Measurements from ENCODE around the gene OLFM3.

Gene OLFM3

DNA sequence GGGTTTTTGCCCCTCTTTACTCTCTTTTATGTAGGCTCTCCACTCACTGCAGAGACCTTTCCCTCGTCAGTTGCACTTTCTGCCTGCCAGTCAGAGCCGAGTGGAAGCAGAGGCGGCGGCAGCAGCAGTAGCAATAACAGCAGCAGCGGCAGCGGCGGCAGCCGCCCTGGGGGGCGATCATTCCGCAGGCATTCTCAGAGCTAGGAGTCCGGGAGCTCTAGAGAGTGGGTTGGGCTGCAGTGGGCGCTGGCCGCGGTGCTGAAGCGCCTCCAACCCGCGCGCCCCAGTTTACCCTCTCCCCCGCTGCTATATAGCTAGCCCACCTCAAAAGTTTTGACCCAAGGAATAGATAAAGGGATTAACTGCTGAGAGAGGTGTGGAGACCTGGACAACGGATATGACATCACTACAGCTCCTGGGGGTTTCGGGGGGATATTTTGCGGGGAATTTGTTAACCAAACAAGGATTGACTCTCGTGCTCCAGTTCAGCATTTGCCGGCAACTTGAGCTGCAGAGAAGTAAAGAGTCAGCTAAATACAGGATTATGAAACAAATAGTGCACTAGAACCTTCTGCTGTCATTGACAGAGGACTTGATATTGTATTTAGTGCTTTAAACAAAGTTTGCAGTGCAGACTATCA is at the start of gene OLFM3:
OLFM3 (minus strand) TSS at position 102 of the 641 bp plus-strand sequence.
- DNase-seq, result no peak

DNA sequence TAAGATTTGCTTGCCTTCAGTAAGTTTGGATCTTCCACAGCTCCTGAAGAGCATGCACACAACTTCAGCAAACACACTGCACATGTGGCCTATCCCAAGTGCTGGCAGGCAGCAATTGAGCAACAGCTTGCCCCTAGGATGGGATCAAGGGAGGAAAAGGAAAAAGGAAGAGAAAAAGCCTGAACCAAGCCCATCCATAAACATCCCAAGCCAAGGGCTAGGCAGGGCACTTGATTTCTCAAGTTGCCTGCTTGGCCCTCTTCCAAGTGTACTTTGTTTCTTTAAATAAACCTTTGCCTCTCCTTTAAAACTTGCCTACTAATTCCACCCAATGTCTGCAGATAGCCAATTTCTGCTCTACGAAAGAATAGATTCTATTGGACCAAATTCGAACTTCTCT is 49.0 kb upstream of the OLFM3 start:
- DNase-seq, result no peak

DNA sequence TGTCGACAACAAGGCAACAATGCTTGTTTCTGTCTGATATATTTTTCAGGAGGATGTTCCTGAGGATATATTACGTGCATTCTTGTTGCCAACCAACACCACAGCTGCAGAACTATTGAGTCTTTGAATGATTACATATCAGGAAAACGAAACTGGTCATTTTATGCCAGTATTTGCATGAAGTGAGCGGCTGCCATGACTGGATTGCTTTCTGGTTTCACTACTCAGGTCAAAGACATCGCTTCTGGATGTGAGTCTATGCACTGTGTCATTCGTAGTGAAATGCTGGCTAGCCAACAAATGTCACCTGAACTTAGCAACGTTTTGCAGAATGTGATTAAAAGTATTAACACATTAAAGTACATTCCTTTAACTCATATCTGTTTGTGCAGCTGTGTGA is 35.8 kb upstream of the OLFM3 start:
- DNase-seq, result no peak

GRCh38 chr1:102019530-102019929 is 22.8 kb upstream of the OLFM3 start:
- no peak for DNase-seq

DNA sequence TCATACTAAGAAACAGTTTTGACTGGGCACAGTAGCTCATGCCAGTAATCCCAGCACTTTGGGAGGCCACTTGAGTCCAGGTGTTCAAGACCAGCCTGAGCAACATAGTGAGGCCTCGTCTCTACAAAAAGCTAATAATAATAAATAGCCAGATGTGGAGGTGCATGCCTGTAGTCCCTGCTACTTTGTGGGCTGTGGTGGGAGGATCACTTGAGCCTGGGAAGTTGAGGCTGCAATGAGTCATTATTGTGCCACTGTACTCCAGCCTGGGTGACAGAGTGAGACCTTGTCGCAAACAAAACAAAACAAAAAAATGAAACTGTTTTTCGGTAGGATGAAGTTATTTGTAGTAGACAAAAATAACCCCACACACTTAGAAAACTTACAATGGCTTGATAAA is 19.0 kb upstream of the OLFM3 start:
- DNase-seq, result no peak

- DNase-seq, result no peak
Measured at GRCh38 chr1:102002057-102002456, 5.3 kb upstream of the OLFM3 start.

- DNase-seq, result no peak
Measured at GRCh38 chr1:101995984-101996745, 561 bp downstream of the OLFM3 start.

DNA sequence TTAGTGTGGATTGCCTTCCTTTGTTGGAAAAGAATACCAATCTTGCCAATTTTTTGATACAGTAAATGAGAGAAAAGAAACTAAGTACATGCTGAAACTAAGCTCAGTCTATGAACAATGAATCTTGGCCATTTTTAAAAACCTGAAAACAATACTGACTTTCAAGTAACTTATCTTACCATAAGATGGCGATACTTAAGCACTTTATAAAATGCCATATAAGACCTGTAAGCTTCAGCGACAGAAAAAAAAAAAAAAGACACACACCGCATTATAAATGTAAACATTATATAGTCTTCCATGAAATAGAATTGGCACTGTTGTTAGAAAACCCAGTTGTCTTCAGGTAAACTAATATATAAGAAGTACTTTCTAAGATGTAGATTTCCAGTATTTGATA is 3.0 kb downstream of the OLFM3 start:
- DNase-seq, result no peak

DNA sequence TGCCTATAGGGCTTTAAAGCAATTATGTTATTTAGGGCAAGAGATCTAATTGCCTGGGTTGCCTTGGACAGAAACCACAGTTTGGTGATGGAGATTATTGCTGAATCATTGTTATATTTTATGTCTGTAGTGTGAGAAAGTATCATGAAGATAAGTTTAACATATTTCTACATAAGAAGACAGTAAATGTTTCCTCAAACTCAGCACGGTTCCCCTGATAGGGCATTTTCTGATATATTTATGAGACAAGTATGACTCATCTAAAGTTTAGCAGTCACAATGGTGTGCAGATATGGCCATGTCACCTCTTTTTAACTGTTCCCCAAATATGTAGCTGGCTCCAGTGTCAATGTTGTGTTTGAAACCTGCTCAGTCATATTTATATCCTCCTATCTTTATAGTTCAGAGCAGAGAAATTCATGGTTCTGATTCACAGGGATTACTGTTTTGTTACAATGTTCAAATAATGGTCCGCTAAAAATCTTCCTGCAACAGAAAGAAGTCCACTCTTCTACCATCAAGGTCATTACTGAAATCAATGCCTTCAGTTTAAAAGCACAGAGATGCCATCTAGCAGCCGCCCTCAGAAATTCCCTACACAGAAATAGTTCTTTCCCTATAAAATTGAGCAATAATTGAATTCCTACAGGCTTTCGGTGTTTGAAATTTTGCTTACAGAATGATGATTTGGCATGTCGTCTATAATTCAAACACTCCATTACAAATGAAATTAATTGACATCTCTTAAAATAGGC is 3.7 kb downstream of the OLFM3 start:
- DNase-seq, result no peak

DNA sequence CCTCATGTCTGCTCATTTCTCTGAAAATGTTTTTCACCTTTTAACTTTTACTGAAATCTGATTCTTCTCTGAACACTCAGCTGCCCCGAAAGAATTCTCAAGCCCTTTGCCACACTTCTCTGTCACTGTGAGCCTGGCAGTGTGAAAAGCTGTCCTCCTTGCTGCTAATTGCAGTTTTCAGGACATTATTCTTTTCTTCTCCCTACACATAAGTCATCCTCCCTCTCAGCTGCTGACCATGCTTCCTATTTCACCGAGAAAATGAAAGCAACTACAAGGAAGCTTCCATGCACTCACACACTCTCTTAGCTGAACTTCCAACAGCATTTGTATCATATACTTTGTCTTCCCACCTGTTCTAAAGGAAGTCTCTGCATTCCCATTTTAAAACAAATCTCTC is 15.8 kb downstream of the OLFM3 start:
- no peak for DNase-seq

DNA sequence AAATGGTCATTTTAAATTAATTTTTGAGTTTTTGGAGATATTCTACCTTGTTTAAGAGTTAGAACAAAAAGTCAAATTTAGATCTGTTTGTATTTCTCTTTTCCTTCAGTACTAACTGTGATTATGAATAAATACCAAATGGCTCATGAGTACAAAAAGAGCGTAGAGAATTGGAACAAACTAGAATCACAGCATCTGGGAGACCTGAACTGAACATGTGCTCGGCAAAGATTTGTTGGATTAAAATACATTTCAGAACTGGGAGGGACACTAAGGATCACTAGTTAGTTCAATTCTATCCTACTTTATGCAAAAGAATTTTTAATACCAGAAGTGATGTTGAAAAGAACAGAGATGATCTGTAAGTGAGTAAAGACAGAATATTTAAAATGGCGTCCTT is 19.5 kb downstream of the OLFM3 start:
- no peak for DNase-seq

- DNase-seq, result no peak
Measured at GRCh38 chr1:101976161-101976560, 20.6 kb downstream of the OLFM3 start.

GRCh38 chr1:101975371-101975770 is 21.4 kb downstream of the OLFM3 start:
- no peak for DNase-seq

DNA sequence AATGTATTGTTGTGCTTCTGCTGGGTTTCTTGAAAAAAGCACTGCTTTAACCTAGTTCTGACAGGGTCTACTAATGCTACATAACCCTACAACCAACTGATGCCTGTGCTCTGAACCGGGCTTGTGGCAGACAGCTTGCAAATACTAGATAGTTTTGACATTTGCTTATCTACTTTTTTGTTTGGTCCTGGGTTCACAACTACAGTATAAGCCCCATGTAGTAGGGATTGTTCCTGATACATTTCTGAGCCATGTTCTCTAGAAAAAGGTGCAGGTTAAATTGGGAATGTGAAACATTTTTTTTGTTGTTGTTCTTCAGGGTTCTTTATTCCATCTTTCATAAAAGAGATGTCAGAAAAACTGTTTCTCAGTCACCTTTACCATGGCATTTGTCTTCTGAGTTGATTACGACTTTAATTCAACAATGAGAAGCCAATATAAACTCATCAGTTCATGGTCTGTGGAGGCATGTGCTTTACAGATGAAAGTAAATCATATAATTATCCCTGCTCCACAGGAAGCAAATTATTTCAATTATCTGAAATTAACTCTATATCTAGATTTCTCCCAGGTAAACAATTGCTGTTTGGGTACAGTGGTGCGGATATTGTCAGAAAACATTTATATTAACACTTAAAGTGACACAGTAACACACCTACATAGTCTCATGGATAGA is 22.0 kb downstream of the OLFM3 start:
- no peak for DNase-seq

DNA sequence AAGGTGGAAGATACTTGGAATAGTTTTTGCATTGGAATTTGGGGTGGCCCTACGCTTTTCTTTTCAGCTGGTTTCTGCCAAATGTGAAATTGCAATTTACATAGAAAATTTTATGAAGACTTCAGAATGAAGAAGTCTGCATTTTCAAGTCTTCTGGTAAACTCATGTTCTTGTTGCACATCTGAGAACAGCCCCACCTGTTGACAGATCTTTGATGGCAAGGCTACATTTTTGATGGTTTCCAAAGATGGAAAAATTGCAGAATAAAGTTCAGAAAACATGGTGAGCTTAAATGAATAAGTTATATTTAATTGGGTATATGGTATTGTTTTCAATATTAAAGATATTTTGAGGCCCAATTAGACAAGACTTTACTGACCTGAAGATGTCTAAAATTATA is 25.4 kb downstream of the OLFM3 start:
- DNase-seq, result no peak

- DNase-seq, result no peak
Measured at GRCh38 chr1:101967871-101968270, 28.9 kb downstream of the OLFM3 start.

GRCh38 chr1:101965341-101965740 is 31.4 kb downstream of the OLFM3 start:
- no peak for DNase-seq

- no peak for DNase-seq
Measured at GRCh38 chr1:101964708-101965107, 32.0 kb downstream of the OLFM3 start.

GRCh38 chr1:101960142-101960541 is 36.6 kb downstream of the OLFM3 start:
- no peak for DNase-seq

GRCh38 chr1:101959456-101959855 is 37.3 kb downstream of the OLFM3 start:
- DNase-seq, result no peak

DNA sequence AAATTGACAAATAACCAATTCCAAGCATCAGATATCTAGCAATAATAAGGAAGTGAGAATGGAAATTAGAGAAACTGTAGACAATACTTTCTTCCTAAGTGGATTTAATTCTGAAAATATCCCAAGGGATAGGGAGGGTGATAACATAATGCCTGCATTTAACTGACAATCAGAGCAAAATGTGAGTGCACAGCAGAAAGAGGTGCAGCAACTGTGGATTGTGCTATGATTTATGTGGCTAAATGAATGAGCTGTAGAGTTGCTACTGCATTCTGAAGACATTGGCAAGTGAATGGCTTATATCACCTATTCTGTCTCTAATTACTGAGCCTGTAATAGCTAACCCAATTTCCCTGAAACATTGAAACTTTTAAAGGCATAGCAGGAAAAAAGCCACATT is 39.0 kb downstream of the OLFM3 start:
- DNase-seq, result no peak

- DNase-seq, result no peak
Measured at GRCh38 chr1:101953623-101954022, 43.1 kb downstream of the OLFM3 start.

GRCh38 chr1:101945884-101946283 is 50.8 kb downstream of the OLFM3 start:
- DNase-seq, result no peak
